A549 (cell line): ENCODE results near the gene NOL9. TPM values are rescaled to one million over a fixed set of nuclear protein-coding genes. Genes with fewer than 3 reads are reported as not detected.

ENCODE experiments used
- ATAC-seq, 2 experiments: fragments of 200-7000 bp in 1 of 2; fragments of >200 bp in 1 of 2; cut with Nextera tagmentation in 1 of 2; cut with Tn5 transposase in 1 of 2; 3 replicates each; pipeline versions ENCODE4 v1.8.0 to v1.9.1; 2018 to 2020; ENCODE audit warnings: mild to moderate bottlenecking in 1 of 2, moderate library complexity in 1 of 2
- CTCF ChIA-PET: fragments of 300-600 bp; sonication (Branson Sonifier 250); formaldehyde crosslinking; extraction: SDS; loops from one replicate; lab custom pipeline; 2021; ENCODE audit warnings: antibody characterized with exemption, inconsistent platforms; lab: Yijun Ruan, JAX
- POLR2A ChIA-PET: fragments of 350-600 bp; formaldehyde crosslinking; extraction: SDS; loops from one replicate; lab custom pipeline; 2021; ENCODE audit warnings: antibody characterized with exemption, inconsistent platforms; lab: Yijun Ruan, JAX
- DNase-seq, 2 experiments: peaks; one replicate each; pipeline versions ENCODE4 v3.0.0 to v3.0.0-alpha.2; 2011 to 2016; ENCODE audit warnings: low read depth in 1 of 2, low spot score in 1 of 2
- FAIRE-seq: peaks from 2 replicates; lab custom pipeline; 2011; peaks lifted over from hg19 to GRCh38; lab: Jason Lieb, UNC
- H3K27ac ChIP-seq, 2 experiments: fragments of >200 bp; sonication (Bioruptor Twin); formaldehyde crosslinking; 3 replicates each; pipeline ENCODE4 v1.5.1; 2016 to 2017
- H3K4me1 ChIP-seq: fragments of >200 bp; sonication (Bioruptor Twin); formaldehyde crosslinking; 3 replicates; pipeline ENCODE4 v1.6.1; 2016
- H3K4me2 ChIP-seq: fragments of >200 bp; sonication (Bioruptor Twin); formaldehyde crosslinking; 3 replicates; pipeline ENCODE4 v1.6.1; 2016
- H3K4me3 ChIP-seq: fragments of >200 bp; sonication (Bioruptor Twin); formaldehyde crosslinking; 3 replicates; pipeline ENCODE4 v1.5.1; 2016
- H3K9me3 ChIP-seq: fragments of >200 bp; sonication (Bioruptor Twin); formaldehyde crosslinking; 3 replicates; pipeline ENCODE4 v1.6.1; 2016
- BCL3 ChIP-seq: fragments of >200 bp; sonication (Bioruptor Twin); formaldehyde crosslinking; IDR thresholded peaks from 3 replicates; pipeline ENCODE4 v1.6.1; 2016
- CTCF ChIP-seq: fragments of >200 bp; sonication (Bioruptor Twin); formaldehyde crosslinking; IDR thresholded peaks from 3 replicates; pipeline ENCODE4 v1.5.1; 2016
- FOSL2 ChIP-seq, 2 experiments: fragments of 450-650 bp in 1 of 2; fragments of >200 bp in 1 of 2; sonication (Bioruptor Twin) in 1 of 2; formaldehyde crosslinking; IDR thresholded peaks; 2 replicates each; pipeline versions ENCODE4 v1.5.0 to v1.6.1; 2016 to 2020; ENCODE audit warnings: mild to moderate bottlenecking in 1 of 2, moderate library complexity in 1 of 2
- FOXS1 ChIP-seq: fragments of 250-450 bp; sonication (Bioruptor Pico); IDR thresholded peaks from 2 replicates; pipeline ENCODE4 v1.5.0; 2020; ENCODE audit warnings: mild to moderate bottlenecking, moderate library complexity
- GATA3 ChIP-seq: IDR thresholded peaks from 2 replicates; pipeline ENCODE4 v1.6.1; 2012; ENCODE audit warnings: borderline replicate concordance
- JUN ChIP-seq, 2 experiments: fragments of >200 bp; sonication (Bioruptor Twin); formaldehyde crosslinking; IDR thresholded peaks; 2 replicates in 1 of 2; 3 replicates in 1 of 2; pipeline ENCODE4 v1.6.1; 2016 to 2017
- KDM5A ChIP-seq: fragments of 200-600 bp; sonication (generic); IDR thresholded peaks from 2 replicates; pipeline ENCODE4 v1.6.1; 2016; ENCODE audit warnings: antibody characterized with exemption, mild to moderate bottlenecking
- MAZ ChIP-seq: fragments of 150-350 bp; IDR thresholded peaks from 2 replicates; pipeline ENCODE4 v1.6.1; 2014; ENCODE audit warnings: antibody characterized with exemption, low read depth, low read length, borderline replicate concordance
- NR3C1 ChIP-seq: fragments of >200 bp; sonication (Bioruptor Twin); formaldehyde crosslinking; IDR thresholded peaks from 3 replicates; pipeline ENCODE4 v1.6.1; 2017
- PHF8 ChIP-seq: fragments of 200-600 bp; sonication (generic); IDR thresholded peaks from 2 replicates; pipeline ENCODE4 v1.6.1; 2016; ENCODE audit warnings: low read depth, mild to moderate bottlenecking, antibody characterized with exemption, moderate library complexity, borderline replicate concordance
- POLR2A ChIP-seq: IDR thresholded peaks from 2 replicates; pipeline ENCODE4 v1.6.1; 2012; ENCODE audit warnings: mild to moderate bottlenecking, low read length
- RCOR1 ChIP-seq: fragments of 150-350 bp; IDR thresholded peaks from 2 replicates; pipeline ENCODE4 v1.6.1; 2014; ENCODE audit warnings: antibody characterized with exemption, low read length, low read depth
- RFX5 ChIP-seq: fragments of 450-650 bp; IDR thresholded peaks from 2 replicates; pipeline ENCODE4 v1.7.1; 2014; ENCODE audit warnings: antibody characterized with exemption, mild to moderate bottlenecking, moderate library complexity
- SREBF2 ChIP-seq: fragments of 450-650 bp; IDR thresholded peaks from 2 replicates; pipeline ENCODE4 v1.6.1; 2014; ENCODE audit warnings: mild to moderate bottlenecking, moderate library complexity
- USF2 ChIP-seq: fragments of 450-650 bp; IDR thresholded peaks from 2 replicates; pipeline ENCODE4 v1.6.1; 2014; ENCODE audit warnings: antibody characterized with exemption
- ZFP36 ChIP-seq: fragments of 450-650 bp; IDR thresholded peaks from 2 replicates; pipeline ENCODE4 v1.6.1; 2014; ENCODE audit warnings: borderline replicate concordance; ENCODE audit not compliant: partially characterized antibody
- ZNF302 ChIP-seq: fragments of 250-450 bp; sonication (Bioruptor Pico); IDR thresholded peaks from 2 replicates; pipeline ENCODE4 v1.9.0; 2021; ENCODE audit warnings: inconsistent platforms, mild to moderate bottlenecking, moderate library complexity
- ZSCAN20 ChIP-seq: fragments of 250-450 bp; sonication (Bioruptor Pico); IDR thresholded peaks from 2 replicates; pipeline ENCODE4 v1.8.0; 2022; ENCODE audit warnings: mild to moderate bottlenecking, moderate library complexity
- WGBS: methylation state at CpG from one replicate; pipeline ENCODE4 v1.1.6; 2017; ENCODE audit errors: missing lambda C conversion rate; 5-methylcytosine and 5-hydroxymethylcytosine counted together
- polyA plus RNA-seq, 4 experiments: library from polyadenylated mRNA; depleted of rRNA in 3 of 4; stranded (reverse); fragments of >200 nt; fragmentation: RNase III in 1 of 4; extraction: RNeasy Plus Mini Kit Qiagen cat#74134 plus additional on column Dnase treatment in 1 of 4; gene quantifications; 2 replicates in 3 of 4; 3 replicates in 1 of 4; pipeline ENCODE4 v1.2.3, GENCODE V29; 2011 to 2017
- TF ChIP-seq, protein P1 (sequence below): IDR thresholded peaks from 2 replicates; pipeline ENCODE4 v1.6.1; 2012; ENCODE audit warnings: low read depth, borderline replicate concordance
- TF ChIP-seq, protein P2 (sequence below): fragments of 150-350 bp; IDR thresholded peaks from 2 replicates; pipeline ENCODE4 v1.6.1; 2014; ENCODE audit warnings: low read depth, mild to moderate bottlenecking, low read length
- TF ChIP-seq, protein P3 (sequence below): IDR thresholded peaks from 2 replicates; pipeline ENCODE4 v1.6.1; 2012

Gene NOL9
- polyA plus RNA-seq, 2 of the 4 experiments (the other 2 are of a cell fraction), result 4.4 to 19.3 TPM

DNA sequence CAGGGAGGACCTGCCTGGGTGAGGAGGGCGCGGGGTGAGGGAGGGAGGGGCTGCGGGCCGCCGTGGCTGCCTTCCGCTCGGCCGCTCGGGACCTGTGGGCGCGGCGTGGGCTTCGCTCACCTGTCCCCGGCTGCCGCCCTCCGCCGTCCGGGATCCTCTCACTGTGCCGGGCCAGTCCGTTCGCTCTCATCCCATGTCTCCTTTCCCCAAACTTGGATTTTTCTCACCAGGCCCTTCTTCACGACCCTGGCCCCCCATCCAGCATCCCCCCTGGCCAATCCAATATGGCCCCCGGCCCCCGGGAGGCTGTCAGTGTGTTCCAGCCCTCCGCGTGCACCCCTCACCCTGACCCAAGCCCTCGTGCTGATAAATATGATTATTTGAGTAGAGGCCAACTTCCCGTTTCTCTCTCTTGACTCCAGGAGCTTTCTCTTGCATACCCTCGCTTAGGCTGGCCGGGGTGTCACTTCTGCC, 25.8 kb upstream of the NOL9 start:
- TF ChIP-seq, protein P1, sequence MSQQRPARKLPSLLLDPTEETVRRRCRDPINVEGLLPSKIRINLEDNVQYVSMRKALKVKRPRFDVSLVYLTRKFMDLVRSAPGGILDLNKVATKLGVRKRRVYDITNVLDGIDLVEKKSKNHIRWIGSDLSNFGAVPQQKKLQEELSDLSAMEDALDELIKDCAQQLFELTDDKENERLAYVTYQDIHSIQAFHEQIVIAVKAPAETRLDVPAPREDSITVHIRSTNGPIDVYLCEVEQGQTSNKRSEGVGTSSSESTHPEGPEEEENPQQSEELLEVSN, result no peak
- TF ChIP-seq PHF8 (peak; percentile 46; the same call in 1 of the 2 replicates), JUN (IDR thresholded peaks at IDR 0.05) (0 out of 5 replicates have a peak, but pooled peaks have one; percentile 5 to 13)
- TF ChIP-seq, all 56 proteins: peak for 2
- WGBS, result 4% methylated on average over 21 of the region's 30 CpGs
- peak overlapping the region; percentile 92 for H3K4me2 ChIP-seq
- peak overlapping the region; percentile 88 for H3K4me3 ChIP-seq
- H3K9me3 ChIP-seq, result no peaks in the 10 kb centered on the region
- ChIA-PET POLR2A (interaction anchor here (1.0 to 1.6 kb wide), 4 partner anchors 9 to 26 kb away, joined by 3 to 6 read pairs (median 4); partner anchors contain the start of genes KLHL21 and NOL9), CTCF (interaction anchor here (1.0 to 3.9 kb wide), 2 partner anchors 26 to 74 kb away, joined by 3 to 16 read pairs; partner anchors contain the start of genes NOL9 and TAS1R1)
- peak overlapping the region; percentile 80 to 93 for H3K27ac ChIP-seq
- peaks cover 25% of the 10 kb centered on the region for H3K4me1 ChIP-seq
- ATAC-seq, result peak; percentile 65 to 66; a peak in 4 of 6 replicates
- FAIRE-seq, result no peak
- DNase-seq, result no peak

GRCh38 chr1:6579374-6580118, 25.2 kb upstream of the NOL9 start, which contains the start of gene ZBTB48:
Gene ZBTB48, plus strand, starts transcription at chr1:6579994. Its CDS starts 616 bp downstream, at chr1:6580610.
- Histone ChIP-seq H3K4me1 (peaks cover 25% of the 10 kb centered on the region), H3K27ac (peak within 1 kb of the TSS; percentile 86 to 93), H3K4me3 (peak within 1 kb of the TSS; percentile 88), H3K9me3 (no peaks in the 10 kb centered on the region)
- no peak for FAIRE-seq
- CTCF ChIA-PET, result interaction anchor here (1.0 to 3.9 kb wide), 4 partner anchors 25 to 75 kb away, joined by 3 to 27 read pairs (median 12); partner anchors contain the start of genes NOL9 and TAS1R1
- 25% methylated on average over 25 of the region's 58 CpGs for WGBS
- POLR2A ChIA-PET, result interaction anchor here (1.0 to 1.6 kb wide), 4 partner anchors 10 to 25 kb away, joined by 3 to 6 read pairs (median 4); partner anchors contain the start of genes KLHL21 and NOL9
- TF ChIP-seq USF2, result peak; percentile 41; the same call in 1 of the 2 replicates
- no peak for TF ChIP-seq ZFP36
- no peak for TF ChIP-seq ZNF302 (CRISPR knock-in tag)
- TF ChIP-seq SREBF2, result no peak
- TF ChIP-seq, protein P2, sequence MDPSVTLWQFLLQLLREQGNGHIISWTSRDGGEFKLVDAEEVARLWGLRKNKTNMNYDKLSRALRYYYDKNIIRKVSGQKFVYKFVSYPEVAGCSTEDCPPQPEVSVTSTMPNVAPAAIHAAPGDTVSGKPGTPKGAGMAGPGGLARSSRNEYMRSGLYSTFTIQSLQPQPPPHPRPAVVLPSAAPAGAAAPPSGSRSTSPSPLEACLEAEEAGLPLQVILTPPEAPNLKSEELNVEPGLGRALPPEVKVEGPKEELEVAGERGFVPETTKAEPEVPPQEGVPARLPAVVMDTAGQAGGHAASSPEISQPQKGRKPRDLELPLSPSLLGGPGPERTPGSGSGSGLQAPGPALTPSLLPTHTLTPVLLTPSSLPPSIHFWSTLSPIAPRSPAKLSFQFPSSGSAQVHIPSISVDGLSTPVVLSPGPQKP, result no peak
- TF ChIP-seq GATA3, result no peak
- TF ChIP-seq ZSCAN20 (CRISPR knock-in tag), result no peak
- peak; percentile 30 to 54; a peak in 1 of 5 replicates for TF ChIP-seq JUN (IDR thresholded peaks at IDR 0.05)
- no peak for TF ChIP-seq CTCF
- no peak for TF ChIP-seq FOXS1 (CRISPR knock-in tag)
- TF ChIP-seq, protein P1, result no peak
- TF ChIP-seq MAZ, result no peak
- TF ChIP-seq FOSL2 (IDR thresholded peaks at IDR 0.05), result no peak
- TF ChIP-seq FOSL2 (CRISPR knock-in tag; IDR thresholded peaks at IDR 0.05), result no peak
- TF ChIP-seq POLR2A, result peak; percentile 96
- TF ChIP-seq RFX5, result no peak
- no peak for TF ChIP-seq RCOR1
- no peak for TF ChIP-seq NR3C1
- no peak for TF ChIP-seq KDM5A
- TF ChIP-seq, protein P3, sequence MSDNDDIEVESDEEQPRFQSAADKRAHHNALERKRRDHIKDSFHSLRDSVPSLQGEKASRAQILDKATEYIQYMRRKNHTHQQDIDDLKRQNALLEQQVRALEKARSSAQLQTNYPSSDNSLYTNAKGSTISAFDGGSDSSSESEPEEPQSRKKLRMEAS, result 0 out of 2 replicates have a peak, but pooled peaks have one; percentile 25
- no peak for TF ChIP-seq BCL3
- TF ChIP-seq, all 56 proteins: peak for 4
- H3K4me2 ChIP-seq, result peak within 1 kb of the TSS; percentile 92
- ATAC-seq, result peak; percentile 97
- DNase-seq, result peak; percentile 92 to 96
